ENCODE results near the gene FBXL20. TPM values are rescaled to one million over a fixed set of nuclear protein-coding genes. Genes with fewer than 3 reads are reported as not detected.

FBXL20 gene
- total RNA-seq, 1 donor from 2014 or later: 23.9 TPM

DNA sequence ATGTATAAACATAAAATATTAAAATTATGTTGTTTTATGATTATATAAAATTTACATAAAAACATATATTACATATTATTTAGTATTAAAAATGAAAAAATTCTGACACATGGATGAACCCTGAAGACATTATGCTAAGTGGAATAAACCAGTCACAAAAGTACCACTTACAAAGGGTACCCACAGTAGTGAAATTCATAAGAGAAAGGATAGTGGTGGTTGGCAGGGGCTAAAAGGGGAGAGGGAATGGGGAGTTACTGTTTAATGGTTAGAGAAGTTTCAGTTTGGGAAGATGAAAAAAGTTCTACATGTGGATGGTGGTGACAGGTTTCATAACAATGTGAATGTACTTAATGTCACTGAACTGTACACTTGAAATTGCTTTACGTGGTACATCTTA, 41.4 kb downstream of the FBXL20 start:
- Histone ChIP-seq H3K4me1 (peaks cover 14% of the 10 kb centered on the region), H3K4me3 (no peak overlapping the region), H3K27ac (no peak overlapping the region), H3K27me3 (no peaks in the 10 kb centered on the region), H3K9me3 (no peaks in the 10 kb centered on the region), H3K36me3 (no peaks in the 10 kb centered on the region)
- no peak for ATAC-seq
- intact Hi-C loops (cut with DNase I): no loop called here
- TF ChIP-seq, protein P1, sequence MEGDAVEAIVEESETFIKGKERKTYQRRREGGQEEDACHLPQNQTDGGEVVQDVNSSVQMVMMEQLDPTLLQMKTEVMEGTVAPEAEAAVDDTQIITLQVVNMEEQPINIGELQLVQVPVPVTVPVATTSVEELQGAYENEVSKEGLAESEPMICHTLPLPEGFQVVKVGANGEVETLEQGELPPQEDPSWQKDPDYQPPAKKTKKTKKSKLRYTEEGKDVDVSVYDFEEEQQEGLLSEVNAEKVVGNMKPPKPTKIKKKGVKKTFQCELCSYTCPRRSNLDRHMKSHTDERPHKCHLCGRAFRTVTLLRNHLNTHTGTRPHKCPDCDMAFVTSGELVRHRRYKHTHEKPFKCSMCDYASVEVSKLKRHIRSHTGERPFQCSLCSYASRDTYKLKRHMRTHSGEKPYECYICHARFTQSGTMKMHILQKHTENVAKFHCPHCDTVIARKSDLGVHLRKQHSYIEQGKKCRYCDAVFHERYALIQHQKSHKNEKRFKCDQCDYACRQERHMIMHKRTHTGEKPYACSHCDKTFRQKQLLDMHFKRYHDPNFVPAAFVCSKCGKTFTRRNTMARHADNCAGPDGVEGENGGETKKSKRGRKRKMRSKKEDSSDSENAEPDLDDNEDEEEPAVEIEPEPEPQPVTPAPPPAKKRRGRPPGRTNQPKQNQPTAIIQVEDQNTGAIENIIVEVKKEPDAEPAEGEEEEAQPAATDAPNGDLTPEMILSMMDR (IDR thresholded peaks at IDR 0.05): no peak
- no peak for DNase-seq

DNA sequence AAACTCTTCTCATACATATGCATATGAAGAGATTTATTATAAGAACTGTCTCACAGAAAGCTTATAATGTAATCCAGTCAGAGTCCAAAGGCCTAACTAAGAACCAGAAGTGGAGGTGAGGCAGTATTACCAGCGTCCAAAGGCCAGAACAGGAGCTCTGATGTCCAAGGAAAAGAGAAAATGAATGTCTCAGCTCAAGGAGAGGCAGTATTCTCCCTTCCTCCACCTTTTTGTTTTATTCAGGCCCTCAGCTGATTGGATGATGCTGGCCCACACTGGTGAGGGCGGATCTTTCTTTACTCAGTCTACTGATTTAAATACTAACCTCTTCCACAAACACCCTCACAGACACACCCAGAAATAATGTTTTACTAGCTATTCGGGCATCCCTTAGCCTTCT, 43.4 kb downstream of the FBXL20 start:
- H3K4me3 ChIP-seq: no peak overlapping the region
- ATAC-seq (no peak), DNase-seq (no peak)
- no peak overlapping the region for H3K27ac ChIP-seq
- H3K36me3 ChIP-seq: no peaks in the 10 kb centered on the region
- H3K4me1 ChIP-seq: peaks cover 14% of the 10 kb centered on the region
- TF ChIP-seq, protein P1 (IDR thresholded peaks at IDR 0.05): no peak
- no peaks in the 10 kb centered on the region for H3K9me3 ChIP-seq
- intact Hi-C loops (cut with DNase I): no loop called here
- no peaks in the 10 kb centered on the region for H3K27me3 ChIP-seq

DNA sequence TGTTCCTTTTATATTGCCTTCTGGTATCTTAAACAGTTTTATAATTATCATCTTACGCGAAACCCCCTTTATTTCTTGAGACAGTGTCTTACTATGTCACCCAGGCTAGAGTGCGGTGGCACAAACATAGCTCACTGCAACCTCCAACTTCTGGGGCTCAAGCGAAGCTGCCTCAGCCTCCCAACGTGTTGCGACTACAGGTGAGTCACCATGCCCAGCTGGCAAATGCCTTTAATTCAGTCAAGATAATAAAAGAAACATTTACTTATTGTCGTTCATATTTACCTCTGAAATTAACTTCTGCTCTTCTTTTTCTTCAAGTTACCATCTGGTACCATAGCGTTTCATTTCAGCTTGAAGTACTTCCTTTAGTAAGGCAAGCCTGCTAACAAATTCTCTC, 43.9 kb downstream of the FBXL20 start:
- H3K4me1 ChIP-seq: peaks cover 14% of the 10 kb centered on the region
- H3K4me3 ChIP-seq: no peak overlapping the region
- H3K27ac ChIP-seq: no peak overlapping the region
- no peaks in the 10 kb centered on the region for H3K27me3 ChIP-seq
- intact Hi-C loops (cut with DNase I): no loop called here
- ATAC-seq (no peak), DNase-seq (no peak)
- H3K9me3 ChIP-seq: no peaks in the 10 kb centered on the region
- no peaks in the 10 kb centered on the region for H3K36me3 ChIP-seq
- TF ChIP-seq, protein P1 (IDR thresholded peaks at IDR 0.05): no peak

DNA sequence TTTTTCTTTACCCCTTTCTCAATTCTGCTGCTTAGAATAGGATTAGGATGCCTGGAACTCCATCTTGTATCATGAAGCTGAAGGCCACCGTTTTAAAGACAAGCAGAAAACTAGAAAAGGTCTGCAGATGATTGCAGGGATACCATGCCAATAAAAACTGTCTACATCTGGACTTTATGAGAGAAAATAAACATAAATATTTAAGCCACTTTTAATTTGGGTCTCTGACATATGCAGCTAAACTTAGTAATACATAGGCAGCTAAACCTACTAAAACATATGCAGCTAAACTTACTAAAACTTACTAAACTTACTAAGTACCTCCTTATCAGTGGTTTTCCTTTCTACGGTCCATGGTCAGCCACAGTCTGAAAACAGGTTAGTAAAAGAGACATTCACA, 48.4 kb downstream of the FBXL20 start:
- TF ChIP-seq, protein P1 (IDR thresholded peaks at IDR 0.05): no peak
- Histone ChIP-seq H3K4me1 (no peaks in the 10 kb centered on the region), H3K36me3 (no peaks in the 10 kb centered on the region), H3K27ac (no peak overlapping the region), H3K4me3 (no peak overlapping the region), H3K27me3 (no peaks in the 10 kb centered on the region), H3K9me3 (no peaks in the 10 kb centered on the region)
- ATAC-seq (no peak), DNase-seq (no peak)
- intact Hi-C loops (cut with DNase I): no loop called here

DNA sequence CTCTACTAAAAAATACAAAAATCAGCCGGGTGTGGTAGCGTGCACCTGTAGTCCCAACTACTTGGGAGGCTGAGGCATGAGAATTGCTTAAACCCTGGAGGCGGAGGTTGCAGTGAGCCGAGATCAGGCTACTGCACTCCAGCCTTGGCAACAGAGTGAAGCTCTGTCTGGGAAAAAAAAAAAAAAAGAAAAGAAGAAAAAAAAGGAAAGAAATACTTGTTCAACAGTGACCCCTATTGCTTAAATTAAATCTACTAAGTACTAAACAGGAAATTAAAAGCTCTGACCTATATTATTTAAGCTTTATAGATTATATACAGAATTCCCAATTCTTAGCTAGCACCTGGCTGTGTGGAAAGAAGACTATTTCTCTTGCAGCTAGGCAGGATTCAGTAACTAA, 48.9 kb downstream of the FBXL20 start:
- Histone ChIP-seq H3K4me3 (no peak overlapping the region), H3K9me3 (no peaks in the 10 kb centered on the region), H3K27ac (no peak overlapping the region), H3K27me3 (no peaks in the 10 kb centered on the region), H3K4me1 (no peaks in the 10 kb centered on the region), H3K36me3 (no peaks in the 10 kb centered on the region)
- DNase-seq (no peak), ATAC-seq (no peak)
- TF ChIP-seq, protein P1 (IDR thresholded peaks at IDR 0.05): no peak
- intact Hi-C loops (cut with DNase I): no loop called here

DNA sequence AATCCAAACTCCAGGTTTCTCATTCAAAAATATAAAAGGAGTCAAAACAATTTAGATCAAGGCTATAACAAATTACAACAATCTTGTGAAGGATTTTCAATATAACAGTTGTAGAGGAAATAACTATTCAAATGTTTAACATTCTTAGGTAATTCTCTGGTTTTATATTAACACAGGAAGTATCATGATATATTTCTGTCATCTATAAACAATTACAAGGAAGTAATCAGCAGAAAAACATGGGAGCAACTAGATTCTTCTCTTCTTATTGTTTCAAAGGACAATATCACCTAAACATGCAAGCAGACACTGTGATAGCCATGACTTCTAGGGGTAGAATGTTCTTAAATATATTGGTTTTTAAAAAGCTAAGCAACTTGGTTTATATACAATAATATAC, 49.9 kb downstream of the FBXL20 start:
- ATAC-seq (no peak), DNase-seq (no peak)
- TF ChIP-seq, protein P1 (IDR thresholded peaks at IDR 0.05): no peak
- Histone ChIP-seq H3K36me3 (no peaks in the 10 kb centered on the region), H3K27me3 (no peaks in the 10 kb centered on the region), H3K27ac (no peak overlapping the region), H3K4me3 (no peak overlapping the region), H3K4me1 (no peaks in the 10 kb centered on the region), H3K9me3 (no peaks in the 10 kb centered on the region)
- intact Hi-C loops (cut with DNase I): no loop called here
